GM21360 (cell line): ENCODE results near the gene ATRIP.

ENCODE experiments used
- ATAC-seq: cut with Tn5 transposase; IDR thresholded peaks from one replicate; pipeline ENCODE4 v1.9.1; 2021; ENCODE audit warnings: mild to moderate bottlenecking, moderate library complexity; ENCODE audit not compliant: unreplicated experiment

The ATRIP gene

GRCh38 chr3:48423241-48423882 is 23.2 kb upstream of the ATRIP start:
- no peak for ATAC-seq

- no peak for ATAC-seq
Measured at GRCh38 chr3:48423883-48424695, 22.4 kb upstream of the ATRIP start.

- no peak for ATAC-seq
Measured at GRCh38 chr3:48425281-48425812, 21.2 kb upstream of the ATRIP start.

- no peak for ATAC-seq
Measured at GRCh38 chr3:48426401-48426909, 20.1 kb upstream of the ATRIP start.

- no peak for ATAC-seq
Measured at GRCh38 chr3:48426944-48427629, 19.4 kb upstream of the ATRIP start.

GRCh38 chr3:48427630-48427962 is 18.9 kb upstream of the ATRIP start:
- ATAC-seq = no peak

- no peak for ATAC-seq
Measured at GRCh38 chr3:48428088-48428571, 18.4 kb upstream of the ATRIP start.

GRCh38 chr3:48428572-48429316 is 17.8 kb upstream of the ATRIP start:
- ATAC-seq = no peak

GRCh38 chr3:48429317-48429959 is 17.1 kb upstream of the ATRIP start:
- ATAC-seq = no peak

GRCh38 chr3:48429960-48430707 is 16.4 kb upstream of the ATRIP start, which contains the start of gene PLXNB1:
Gene PLXNB1 (minus strand): TSS chr3:48430086. CDS start chr3:48424611, 5,475 bp downstream.
- ATAC-seq = no peak

- ATAC-seq = no peak
Measured at GRCh38 chr3:48430708-48431101, 15.8 kb upstream of the ATRIP start.

GRCh38 chr3:48431224-48432029 is 15.1 kb upstream of the ATRIP start:
- no peak for ATAC-seq

GRCh38 chr3:48432411-48433371 is 13.8 kb upstream of the ATRIP start:
- ATAC-seq = no peak

- ATAC-seq = no peak
Measured at GRCh38 chr3:48433472-48434118, 12.9 kb upstream of the ATRIP start.

GRCh38 chr3:48434591-48435222 is 11.8 kb upstream of the ATRIP start:
- no peak for ATAC-seq

- ATAC-seq = no peak
Measured at GRCh38 chr3:48435223-48435595, 11.3 kb upstream of the ATRIP start.
